PFSK-1 (cell line): ENCODE data around the gene PPP1R8.

ENCODE experiments used
- FOXP2 ChIP-seq: optimal IDR thresholded peaks from 2 replicates; pipeline ENCODE3; 2011; ENCODE audit warnings: borderline replicate concordance, control low read depth, inconsistent platforms; ENCODE audit not compliant: insufficient read depth; ENCODE audit errors: extremely low read length, extremely low read depth
- POLR2AphosphoS5 ChIP-seq: IDR thresholded peaks from 2 replicates; pipeline ENCODE4 v1.6.1; 2012; ENCODE audit warnings: low read depth, mild to moderate bottlenecking, control low read depth, low read length, moderate library complexity
- REST ChIP-seq, 2 experiments: IDR thresholded peaks; 2 replicates each; pipeline versions ENCODE4 v1.6.1 to v1.8.0; 2011 to 2012; ENCODE audit warnings: low read depth in 2 of 2, low read length in 2 of 2, control low read depth in 1 of 2, inconsistent platforms in 1 of 2, mild to moderate bottlenecking in 1 of 2, moderate library complexity in 1 of 2; ENCODE audit not compliant: insufficient read depth in 1 of 2
- SIN3A ChIP-seq: IDR thresholded peaks from 2 replicates; pipeline ENCODE4 v1.6.1; 2012; ENCODE audit warnings: mild to moderate bottlenecking, low read length, moderate library complexity, borderline replicate concordance; ENCODE audit not compliant: insufficient read depth
- TAF1 ChIP-seq: IDR thresholded peaks from 2 replicates; pipeline ENCODE4 v1.6.1; 2012; ENCODE audit warnings: low read length, control low read depth, borderline replicate concordance; ENCODE audit not compliant: insufficient read depth

PPP1R8 gene

GRCh38 chr1:27872802-27873551, 42.4 kb downstream of the PPP1R8 start:
- TF ChIP-seq FOXP2 (no peak), TAF1 (no peak), REST (IDR thresholded peaks at IDR 0.05; ENCODE audit: insufficient read depth in 1 of 2, low read depth in 2 of 2, low read length in 2 of 2) (no peak), POLR2AphosphoS5 (0 out of 2 replicates have a peak, but pooled peaks have one; percentile 11), SIN3A (no peak)

GRCh38 chr1:27873671-27874384, 43.2 kb downstream of the PPP1R8 start:
- TF ChIP-seq TAF1 (no peak), FOXP2 (no peak), POLR2AphosphoS5 (no peak), REST (IDR thresholded peaks at IDR 0.05; ENCODE audit: insufficient read depth in 1 of 2, low read depth in 2 of 2, low read length in 2 of 2) (no peak), SIN3A (no peak)

GRCh38 chr1:27876341-27877114, 45.9 kb downstream of the PPP1R8 start:
- TF ChIP-seq REST (IDR thresholded peaks at IDR 0.05; ENCODE audit: insufficient read depth in 1 of 2, low read depth in 2 of 2, low read length in 2 of 2): no peak
- no peak for TF ChIP-seq POLR2AphosphoS5
- TF ChIP-seq SIN3A: no peak
- TF ChIP-seq FOXP2: no peak
- no peak for TF ChIP-seq TAF1

GRCh38 chr1:27877115-27877416, 46.5 kb downstream of the PPP1R8 start:
- TF ChIP-seq FOXP2 (no peak), REST (IDR thresholded peaks at IDR 0.05; ENCODE audit: insufficient read depth in 1 of 2, low read depth in 2 of 2, low read length in 2 of 2) (no peak), POLR2AphosphoS5 (no peak), SIN3A (no peak), TAF1 (no peak)
